Activated naive CD8-positive, alpha-beta T cell treated with anti-CD3 and anti-CD28 coated beads for 36 hours (primary cell): ENCODE data around the gene C19orf53. TPM values are rescaled to one million over a fixed set of nuclear protein-coding genes. Genes with fewer than 3 reads are reported as not detected.
A peak's percentile ranks its signal among the peaks of the same experiment; 100 is the strongest.

ENCODE experiments used
- DNase-seq: peaks from one replicate; pipeline ENCODE4 v3.0.0; 2021
- H3K27ac Mint-ChIP-seq: one replicate; pipeline ENCODE4 v1.8.0; 2022; ENCODE audit warnings: mild to moderate bottlenecking, moderate library complexity, mixed read lengths
- H3K27me3 Mint-ChIP-seq: one replicate; pipeline ENCODE4 v1.8.0; 2022; ENCODE audit warnings: mild to moderate bottlenecking, mixed read lengths
- H3K36me3 Mint-ChIP-seq: one replicate; pipeline ENCODE4 v1.8.0; 2021; ENCODE audit warnings: mild to moderate bottlenecking, mixed read lengths
- H3K4me1 Mint-ChIP-seq: one replicate; pipeline ENCODE4 v1.8.0; 2021; ENCODE audit warnings: mixed read lengths
- H3K4me3 Mint-ChIP-seq: one replicate; pipeline ENCODE4 v1.8.0; 2022; ENCODE audit warnings: mild to moderate bottlenecking, moderate library complexity, mixed read lengths
- H3K9me3 Mint-ChIP-seq: one replicate; pipeline ENCODE4 v1.8.0; 2022; ENCODE audit warnings: mixed read lengths
- total RNA-seq, 2 experiments: library from RNA; stranded (reverse); gene quantifications; one replicate each; pipeline ENCODE4 v1.2.3, GENCODE V29; 2021

C19orf53 gene
- total RNA-seq, 2 experiments from 2014 or later = 137 to 141 TPM

- no peak for DNase-seq
- Mint-ChIP-seq H3K36me3 (peaks cover 14% of the 10 kb centered on the region), H3K4me3 (no peak overlapping the region), H3K9me3 (no peaks in the 10 kb centered on the region), H3K27ac (no peak overlapping the region), H3K4me1 (no peaks in the 10 kb centered on the region), H3K27me3 (no peaks in the 10 kb centered on the region)
Observed at GRCh38 chr19:13756210-13756609, 18.0 kb upstream of the C19orf53 start.

DNA sequence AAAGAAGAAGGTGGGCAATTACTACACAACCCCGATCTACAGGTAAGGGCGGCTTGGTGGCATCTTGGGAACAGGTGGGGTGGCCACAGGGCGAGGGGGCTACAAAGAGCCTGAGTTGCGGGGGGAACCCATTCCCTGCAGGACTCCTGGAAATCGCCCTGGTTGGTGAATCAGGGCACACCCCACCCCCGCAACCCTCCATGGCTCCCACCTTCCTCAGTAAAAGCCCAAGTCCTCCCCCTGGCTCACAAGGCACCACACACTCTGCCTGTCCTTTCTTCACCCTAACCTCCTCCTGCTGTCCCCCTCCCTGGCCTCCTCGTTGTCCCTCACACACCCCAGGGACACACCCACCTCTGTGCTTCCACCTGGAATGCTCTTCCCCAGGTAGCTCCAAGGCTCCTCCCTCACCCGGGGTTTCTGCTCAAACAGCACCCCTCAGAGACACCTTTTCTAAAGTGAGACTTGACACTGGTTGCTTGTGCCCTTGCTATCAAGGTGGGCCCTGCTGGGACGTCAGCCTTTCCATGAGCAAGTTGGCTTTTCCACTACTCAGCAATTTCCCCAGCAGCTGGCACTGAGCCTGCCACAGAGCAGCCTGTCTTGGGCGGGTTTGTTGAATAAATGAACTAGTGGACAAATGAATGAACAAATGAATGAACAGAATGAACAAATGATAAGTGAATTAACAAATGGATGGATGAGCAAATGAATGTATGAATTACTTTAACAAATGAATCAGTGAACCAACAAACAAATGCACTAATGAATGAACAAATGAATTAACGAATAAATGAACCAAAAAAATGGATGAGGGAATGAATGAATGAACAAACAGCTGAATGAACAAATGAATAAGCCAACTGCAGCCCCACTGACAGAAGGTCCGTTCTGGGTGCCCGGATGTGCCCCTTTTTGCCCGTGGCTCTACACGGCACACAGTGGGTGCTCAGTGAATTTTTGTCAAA is 16.2 kb upstream of the C19orf53 start:
- no peak for DNase-seq

DNA sequence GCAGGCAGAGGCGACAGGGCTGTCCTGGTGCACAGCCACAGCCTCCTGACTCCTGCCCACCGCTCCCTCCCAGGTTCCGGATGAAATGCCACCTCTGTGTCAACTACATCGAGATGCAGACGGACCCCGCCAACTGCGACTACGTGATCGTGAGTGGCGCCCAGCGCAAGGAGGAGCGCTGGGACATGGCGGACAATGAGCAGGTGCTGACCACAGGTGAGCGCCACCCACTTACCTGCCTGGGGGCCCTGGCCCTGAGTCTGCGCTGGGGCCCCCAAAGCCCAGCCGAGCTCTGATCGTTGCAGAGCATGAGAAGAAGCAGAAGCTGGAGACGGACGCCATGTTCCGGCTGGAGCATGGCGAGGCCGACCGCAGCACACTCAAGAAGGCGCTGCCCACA is 15.5 kb upstream of the C19orf53 start:
- Mint-ChIP-seq H3K4me3 (no peak overlapping the region), H3K36me3 (peaks cover 25% of the 10 kb centered on the region), H3K4me1 (peaks cover 2% of the 10 kb centered on the region)

More for the DNA sequence above, 16.2 kb upstream of the C19orf53 start:
- Mint-ChIP-seq H3K27ac (no peak overlapping the region), H3K9me3 (no peaks in the 10 kb centered on the region), H3K27me3 (no peaks in the 10 kb centered on the region), H3K4me1 (no peaks in the 10 kb centered on the region), H3K4me3 (no peak overlapping the region), H3K36me3 (peaks cover 21% of the 10 kb centered on the region)

DNA sequence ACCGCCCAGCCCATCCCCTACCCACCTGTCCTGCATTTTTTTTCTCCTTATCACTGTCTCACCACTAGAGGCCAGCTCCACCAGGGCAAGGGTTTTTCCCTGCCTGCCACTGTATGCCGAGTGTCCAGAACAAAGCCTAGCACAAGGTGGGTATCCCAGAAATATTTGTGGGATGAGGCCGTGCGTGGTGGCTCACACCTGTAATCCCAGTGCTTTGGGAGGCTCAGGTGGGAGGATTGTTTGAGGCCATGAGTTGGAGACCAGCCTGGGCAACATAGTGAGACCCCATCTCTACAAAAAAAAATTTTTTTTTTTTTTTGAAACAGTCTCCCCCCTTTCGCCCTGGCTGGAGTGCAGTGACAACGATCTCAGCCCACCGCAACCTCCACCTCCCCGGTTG is 12.8 kb upstream of the C19orf53 start:
- Mint-ChIP-seq H3K4me1 (peaks cover 16% of the 10 kb centered on the region), H3K4me3 (no peak overlapping the region), H3K27ac (no peak overlapping the region), H3K9me3 (no peaks in the 10 kb centered on the region), H3K36me3 (peaks cover 28% of the 10 kb centered on the region), H3K27me3 (no peaks in the 10 kb centered on the region)
- DNase-seq = no peak

More for the DNA sequence above, 15.5 kb upstream of the C19orf53 start:
- no peaks in the 10 kb centered on the region for H3K9me3 Mint-ChIP-seq
- H3K27me3 Mint-ChIP-seq = no peaks in the 10 kb centered on the region
- H3K27ac Mint-ChIP-seq = no peak overlapping the region
- no peak for DNase-seq

GRCh38 chr19:13762635-13763235 is 11.5 kb upstream of the C19orf53 start:
- no peak overlapping the region for H3K4me3 Mint-ChIP-seq
- H3K27ac Mint-ChIP-seq = no peak overlapping the region
- H3K36me3 Mint-ChIP-seq = peaks cover 25% of the 10 kb centered on the region
- no peak for DNase-seq
- H3K9me3 Mint-ChIP-seq = no peaks in the 10 kb centered on the region
- H3K27me3 Mint-ChIP-seq = no peaks in the 10 kb centered on the region
- H3K4me1 Mint-ChIP-seq = peaks cover 16% of the 10 kb centered on the region

GRCh38 chr19:13763265-13763664 is 11.0 kb upstream of the C19orf53 start:
- no peaks in the 10 kb centered on the region for H3K27me3 Mint-ChIP-seq
- no peak for DNase-seq
- peaks cover 23% of the 10 kb centered on the region for H3K36me3 Mint-ChIP-seq
- H3K4me3 Mint-ChIP-seq = peak overlapping the region; percentile 73
- peaks cover 16% of the 10 kb centered on the region for H3K4me1 Mint-ChIP-seq
- no peaks in the 10 kb centered on the region for H3K9me3 Mint-ChIP-seq
- H3K27ac Mint-ChIP-seq = no peak overlapping the region

DNA sequence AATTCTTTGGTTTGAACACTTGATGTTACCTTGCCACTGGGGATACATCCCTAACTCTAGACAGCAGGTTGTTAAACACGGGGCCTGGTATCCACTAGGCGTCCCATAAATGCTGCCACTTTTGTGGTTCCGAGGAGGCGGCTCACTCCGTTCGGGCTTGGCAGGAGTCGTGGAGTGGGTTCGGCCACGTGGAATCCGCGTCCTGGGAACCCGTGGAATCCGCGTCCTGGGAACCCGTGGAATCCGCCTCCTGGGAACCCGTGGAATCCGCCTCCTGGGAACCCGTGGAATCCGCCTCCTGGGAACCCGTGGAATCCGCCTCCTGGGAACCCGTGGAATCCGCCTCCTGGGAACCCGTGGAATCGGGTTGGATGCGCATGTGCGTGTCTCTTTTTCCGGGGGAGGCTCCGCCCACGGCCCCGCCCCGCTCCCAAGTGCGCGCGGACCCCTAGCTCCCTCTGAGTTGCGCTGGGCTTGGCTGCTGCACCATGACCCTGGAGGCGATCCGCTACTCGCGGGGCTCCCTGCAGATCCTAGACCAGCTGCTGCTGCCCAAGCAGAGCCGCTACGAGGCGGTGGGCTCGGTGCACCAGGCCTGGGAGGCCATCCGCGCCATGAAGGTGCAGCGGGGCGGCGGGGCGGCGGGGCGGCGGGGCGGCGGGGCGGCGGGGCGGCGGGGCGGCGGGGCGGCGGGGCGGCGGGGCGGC is 10.0 kb upstream of the C19orf53 start, which contains the start of gene MRI1:
Gene MRI1, plus strand, starts transcription at position 422 of the 707 bp plus-strand sequence. Its CDS starts 67 bp downstream, at position 489.
- DNase-seq = peak; percentile 74
- Mint-ChIP-seq H3K4me3 (peak within 1 kb of the TSS; percentile 85), H3K4me1 (peaks cover 16% of the 10 kb centered on the region), H3K27ac (peak within 1 kb of the TSS; percentile 86), H3K36me3 (peaks cover 22% of the 10 kb centered on the region), H3K9me3 (no peaks in the 10 kb centered on the region), H3K27me3 (no peaks in the 10 kb centered on the region)

GRCh38 chr19:13764821-13765394 is 9.3 kb upstream of the C19orf53 start:
- H3K27me3 Mint-ChIP-seq = no peaks in the 10 kb centered on the region
- H3K4me1 Mint-ChIP-seq = peaks cover 16% of the 10 kb centered on the region
- peak overlapping the region; percentile 84 for H3K4me3 Mint-ChIP-seq
- H3K9me3 Mint-ChIP-seq = no peaks in the 10 kb centered on the region
- H3K36me3 Mint-ChIP-seq = peaks cover 22% of the 10 kb centered on the region
- peak; percentile 60 for DNase-seq
- H3K27ac Mint-ChIP-seq = peak overlapping the region; percentile 78

DNA sequence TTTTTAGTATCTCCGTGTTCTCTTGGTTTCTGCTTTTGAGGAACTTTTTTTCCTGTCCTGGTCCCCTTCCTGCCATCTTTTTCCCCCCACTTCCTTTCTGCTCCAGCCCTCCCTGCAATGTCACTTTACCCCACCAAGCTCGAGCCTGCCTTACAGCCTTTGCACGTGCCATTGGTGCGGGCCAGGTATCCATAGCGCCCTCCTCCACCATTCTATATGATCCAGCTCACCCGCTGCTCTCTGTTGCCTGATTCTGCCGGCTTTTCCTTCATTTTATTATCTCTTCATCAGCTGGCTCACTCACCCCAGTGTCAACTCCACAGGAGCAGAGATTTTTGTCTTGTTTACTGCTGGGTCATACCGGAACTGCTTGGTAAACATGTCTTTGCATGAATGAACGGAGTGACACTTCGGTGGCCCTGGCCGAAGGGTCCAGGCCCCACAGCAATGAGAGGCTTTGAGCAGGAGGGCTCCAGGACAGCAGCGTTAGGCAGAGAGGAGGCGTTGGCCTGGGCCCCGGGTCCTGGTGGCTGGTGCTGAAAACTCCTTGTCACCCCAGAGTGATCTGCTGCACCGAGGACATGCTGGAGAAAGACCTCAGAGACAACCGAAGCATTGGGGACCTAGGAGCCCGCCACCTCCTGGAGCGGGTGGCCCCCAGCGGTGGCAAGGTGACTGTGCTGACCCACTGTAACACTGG is 8.7 kb upstream of the C19orf53 start:
- peaks cover 16% of the 10 kb centered on the region for H3K4me1 Mint-ChIP-seq
- H3K27me3 Mint-ChIP-seq = no peaks in the 10 kb centered on the region
- H3K9me3 Mint-ChIP-seq = no peaks in the 10 kb centered on the region
- H3K27ac Mint-ChIP-seq = peak overlapping the region; percentile 78
- H3K36me3 Mint-ChIP-seq = peaks cover 22% of the 10 kb centered on the region
- DNase-seq = no peak
- peak overlapping the region; percentile 84 for H3K4me3 Mint-ChIP-seq

GRCh38 chr19:13766095-13766481 is 8.2 kb upstream of the C19orf53 start:
- Mint-ChIP-seq H3K36me3 (peaks cover 22% of the 10 kb centered on the region), H3K4me1 (peaks cover 16% of the 10 kb centered on the region), H3K4me3 (peak overlapping the region; percentile 84), H3K27ac (no peak overlapping the region), H3K9me3 (no peaks in the 10 kb centered on the region), H3K27me3 (no peaks in the 10 kb centered on the region)
- DNase-seq = no peak

GRCh38 chr19:13768510-13768909 is 5.7 kb upstream of the C19orf53 start:
- Mint-ChIP-seq H3K36me3 (peaks cover 15% of the 10 kb centered on the region), H3K9me3 (no peaks in the 10 kb centered on the region), H3K27me3 (no peaks in the 10 kb centered on the region), H3K27ac (no peak overlapping the region), H3K4me1 (peaks cover 15% of the 10 kb centered on the region), H3K4me3 (no peak overlapping the region)
- no peak for DNase-seq

DNA sequence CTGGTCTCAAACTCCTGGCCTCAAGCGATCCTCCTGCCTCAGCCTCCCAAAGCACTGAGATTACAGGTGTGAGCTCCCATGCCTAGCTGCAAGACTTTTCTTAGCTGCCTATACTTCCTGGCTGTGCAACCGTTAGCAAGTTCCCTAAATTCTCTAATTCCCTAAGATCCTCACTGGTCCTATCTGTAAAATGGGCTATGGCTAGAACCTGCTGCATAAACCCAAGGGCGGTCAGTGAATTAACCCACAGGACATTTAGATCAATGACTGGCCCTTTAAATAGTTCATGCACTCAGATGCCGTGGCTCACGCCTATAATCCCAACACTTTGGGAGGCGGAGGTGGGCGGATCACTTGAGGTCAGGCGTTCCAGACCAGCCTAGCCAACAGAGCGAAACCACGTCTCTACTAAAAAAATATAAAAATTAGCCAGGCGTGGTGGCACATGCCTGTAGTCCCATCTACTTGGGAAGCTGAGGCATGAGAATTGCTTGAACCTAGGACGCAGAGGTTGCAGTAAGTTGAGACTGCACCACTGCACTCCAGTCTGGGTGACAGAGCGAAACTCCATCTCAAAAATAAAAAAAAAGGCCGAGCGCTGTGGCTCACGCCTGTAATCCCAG is 4.1 kb upstream of the C19orf53 start:
- no peak overlapping the region for H3K4me3 Mint-ChIP-seq
- H3K4me1 Mint-ChIP-seq = peaks cover 17% of the 10 kb centered on the region
- H3K36me3 Mint-ChIP-seq = peaks cover 21% of the 10 kb centered on the region

DNA sequence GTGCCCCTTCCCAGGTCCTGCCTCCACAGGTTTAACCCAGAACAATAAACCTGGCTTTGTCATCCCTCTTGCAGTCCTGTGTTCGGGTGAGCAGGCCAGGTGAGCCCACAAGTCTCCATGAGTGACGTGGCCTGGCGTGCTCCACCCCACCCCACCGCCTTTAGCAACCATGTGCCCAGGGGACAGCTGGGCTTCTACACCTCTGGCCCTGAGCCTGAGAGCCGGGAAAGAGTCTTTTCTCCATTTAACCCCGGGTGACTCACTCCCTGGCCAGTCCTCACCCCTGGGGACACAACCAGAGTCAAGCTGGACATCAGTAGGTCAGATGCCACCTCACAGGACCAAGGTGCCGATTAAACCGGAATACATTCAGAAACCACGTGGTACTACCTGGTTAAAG is 4.1 kb downstream of the C19orf53 start:
- peaks cover 33% of the 10 kb centered on the region for H3K4me1 Mint-ChIP-seq
- no peak for DNase-seq
- H3K9me3 Mint-ChIP-seq = no peaks in the 10 kb centered on the region
- no peaks in the 10 kb centered on the region for H3K27me3 Mint-ChIP-seq
- no peak overlapping the region for H3K4me3 Mint-ChIP-seq
- peak overlapping the region; percentile 20 for H3K27ac Mint-ChIP-seq
- H3K36me3 Mint-ChIP-seq = peaks cover 36% of the 10 kb centered on the region

More for the DNA sequence above, 4.1 kb upstream of the C19orf53 start:
- H3K27ac Mint-ChIP-seq = no peak overlapping the region
- H3K9me3 Mint-ChIP-seq = no peaks in the 10 kb centered on the region
- DNase-seq = no peak
- no peaks in the 10 kb centered on the region for H3K27me3 Mint-ChIP-seq

DNA sequence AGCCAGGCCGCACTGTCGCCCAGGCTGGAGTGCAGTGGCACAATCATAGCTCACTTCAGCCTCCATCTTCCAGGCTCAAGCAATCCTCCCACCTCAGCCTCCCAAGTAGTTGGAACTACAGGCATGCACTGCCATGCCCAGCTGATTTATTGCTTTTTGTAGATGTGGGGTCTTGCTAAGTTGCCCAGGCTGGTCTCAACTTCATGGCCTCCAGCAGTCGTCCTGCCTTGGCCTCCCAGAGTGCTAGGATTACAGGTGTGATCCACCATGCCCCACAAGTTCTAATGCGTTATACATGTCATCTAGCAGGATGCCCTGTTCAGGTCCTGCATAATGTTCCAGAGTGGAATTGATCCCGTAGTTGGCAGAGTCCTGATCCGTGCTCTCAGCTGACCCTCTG is 4.6 kb downstream of the C19orf53 start:
- Mint-ChIP-seq H3K4me3 (no peak overlapping the region), H3K36me3 (peaks cover 36% of the 10 kb centered on the region), H3K9me3 (no peaks in the 10 kb centered on the region), H3K4me1 (peaks cover 33% of the 10 kb centered on the region), H3K27ac (no peak overlapping the region), H3K27me3 (no peaks in the 10 kb centered on the region)
- DNase-seq = no peak
